Right kidney (tissue), 1 donor: ENCODE results near the gene KIN.
"Not testable (repeated sequence)": the region's sequence is repeated elsewhere in the genome, so short reads cannot be mapped to it uniquely, and the experiment has no call there.

Source experiments
- DNase-seq: peaks from one replicate; pipeline ENCODE4 v3.0.0-alpha.2; 2016

Gene KIN

DNA sequence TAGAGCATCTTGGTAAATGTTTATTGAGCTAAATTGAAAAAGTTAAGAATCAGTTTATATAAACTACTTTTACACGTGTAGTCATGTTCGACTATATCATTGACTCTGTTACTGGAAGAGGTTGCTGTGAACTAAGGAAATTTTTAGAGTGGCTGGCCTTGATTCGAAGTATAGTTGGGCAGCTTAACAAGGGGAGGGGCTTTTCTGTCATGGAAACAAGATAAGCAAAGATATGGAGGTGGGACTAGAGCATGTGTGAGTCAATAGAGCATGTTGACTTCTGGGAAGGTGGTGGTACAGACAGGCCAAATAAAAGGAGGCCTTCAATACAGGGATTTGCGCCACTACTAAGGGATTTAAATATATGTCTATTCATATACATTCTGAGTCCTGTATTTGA lies 7.8 kb upstream of the KIN start:
- DNase-seq: no peak

DNA sequence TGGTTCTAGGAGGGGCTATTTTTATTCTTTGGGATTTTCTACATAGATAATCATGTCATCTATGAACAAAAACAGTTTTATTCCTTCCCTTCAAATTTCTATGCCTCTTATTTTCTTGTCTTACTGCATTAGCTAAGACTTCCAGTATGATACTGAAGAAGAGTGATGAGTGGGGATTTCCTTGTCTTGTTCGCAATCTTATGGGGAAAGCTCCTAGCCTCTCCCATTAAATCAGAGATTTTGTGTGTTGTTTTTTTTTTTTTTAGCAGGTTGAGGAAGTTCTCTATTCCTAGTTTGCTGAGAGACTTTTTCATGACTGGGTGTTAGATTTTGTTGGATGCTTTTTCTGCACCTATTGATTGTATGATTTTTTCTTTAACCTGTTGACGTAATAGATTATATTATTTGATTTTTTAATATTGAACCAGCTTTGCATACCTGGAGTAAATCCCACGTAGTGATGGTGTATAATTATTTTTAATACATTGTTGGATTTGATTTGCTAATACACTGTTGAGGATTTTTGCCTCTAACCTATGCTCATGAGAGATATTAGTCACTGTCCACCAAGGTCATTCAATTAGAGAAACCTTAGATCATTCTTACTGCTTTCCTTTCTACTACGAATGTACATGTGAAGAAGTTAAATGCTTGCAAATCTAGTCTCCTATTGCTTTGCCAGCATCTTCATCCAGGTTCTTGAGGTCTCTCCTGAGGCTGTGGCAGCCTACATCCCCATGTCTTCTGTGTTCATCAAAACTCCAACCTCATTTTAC lies 6.6 kb upstream of the KIN start:
- DNase-seq: no peak

DNA sequence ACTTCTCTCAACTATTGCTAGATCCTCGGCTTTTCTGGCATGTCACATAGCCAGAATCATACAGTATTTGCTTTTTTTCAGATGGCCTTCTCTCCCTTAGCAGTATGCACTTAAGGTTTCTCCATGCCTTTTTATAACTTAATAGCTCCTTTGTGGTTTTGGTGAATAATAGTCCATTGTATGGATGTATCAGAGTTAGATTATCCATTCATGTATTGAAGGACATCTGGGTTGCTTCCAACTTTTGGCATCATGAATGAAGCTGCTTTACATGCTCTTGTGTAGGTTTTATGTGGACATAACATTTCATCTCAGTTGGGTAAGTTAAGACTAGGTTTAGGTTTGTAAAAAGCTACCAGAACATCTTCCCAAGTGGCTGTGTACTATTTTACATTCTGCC lies 4.7 kb upstream of the KIN start:
- no peak for DNase-seq

DNA sequence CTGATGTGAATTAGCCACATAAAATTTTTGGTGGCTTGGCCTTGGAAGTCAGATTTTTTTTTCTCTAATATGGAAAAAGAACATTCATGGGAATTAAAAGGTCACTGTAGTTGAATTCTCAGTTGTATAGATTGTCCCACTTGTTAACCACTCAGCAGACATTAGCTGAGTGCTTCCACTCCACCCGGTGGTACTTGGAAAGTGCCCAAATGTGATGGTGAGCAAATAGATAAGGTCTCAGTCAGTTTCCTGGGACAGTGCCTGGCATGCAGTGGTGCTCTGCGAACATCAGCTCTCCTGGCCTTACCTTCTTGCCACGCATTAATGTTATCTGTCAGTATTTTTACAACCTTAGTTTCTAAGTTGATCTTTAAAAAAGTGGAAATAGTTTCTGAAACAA lies 1.6 kb upstream of the KIN start:
- DNase-seq: no peak

DNA sequence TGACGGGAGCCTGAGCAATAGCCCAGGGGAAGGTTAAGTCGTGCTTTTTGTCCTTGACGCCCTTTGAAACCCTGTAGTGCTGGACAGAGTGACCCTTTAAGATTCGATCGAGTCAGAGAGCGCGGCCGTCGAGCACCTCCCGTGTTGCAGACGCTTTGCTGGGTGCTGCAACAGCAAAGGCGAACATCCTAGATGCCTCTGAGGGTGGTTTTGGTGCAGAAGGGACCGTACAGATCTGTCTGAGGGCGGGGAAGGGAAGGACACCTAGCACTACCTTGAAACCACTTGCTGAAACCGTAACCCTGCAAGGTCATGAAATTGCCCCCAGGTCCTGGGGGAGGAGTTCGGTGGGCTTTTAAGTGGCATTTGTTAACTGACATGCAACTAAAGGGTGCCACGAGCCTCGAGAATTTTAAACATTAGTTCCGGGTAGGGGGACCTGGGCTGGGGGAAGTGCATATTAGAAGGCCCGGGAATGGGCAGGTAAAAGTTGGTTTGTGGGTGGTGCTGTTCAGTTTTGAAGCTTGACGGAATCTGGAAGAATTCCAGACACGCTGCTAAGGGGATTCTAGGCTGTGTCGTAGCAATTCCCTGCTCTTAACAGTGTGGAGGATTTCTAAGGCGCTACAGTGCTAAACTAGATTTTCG lies 970 bp upstream of the KIN start:
- DNase-seq: no peak

DNA sequence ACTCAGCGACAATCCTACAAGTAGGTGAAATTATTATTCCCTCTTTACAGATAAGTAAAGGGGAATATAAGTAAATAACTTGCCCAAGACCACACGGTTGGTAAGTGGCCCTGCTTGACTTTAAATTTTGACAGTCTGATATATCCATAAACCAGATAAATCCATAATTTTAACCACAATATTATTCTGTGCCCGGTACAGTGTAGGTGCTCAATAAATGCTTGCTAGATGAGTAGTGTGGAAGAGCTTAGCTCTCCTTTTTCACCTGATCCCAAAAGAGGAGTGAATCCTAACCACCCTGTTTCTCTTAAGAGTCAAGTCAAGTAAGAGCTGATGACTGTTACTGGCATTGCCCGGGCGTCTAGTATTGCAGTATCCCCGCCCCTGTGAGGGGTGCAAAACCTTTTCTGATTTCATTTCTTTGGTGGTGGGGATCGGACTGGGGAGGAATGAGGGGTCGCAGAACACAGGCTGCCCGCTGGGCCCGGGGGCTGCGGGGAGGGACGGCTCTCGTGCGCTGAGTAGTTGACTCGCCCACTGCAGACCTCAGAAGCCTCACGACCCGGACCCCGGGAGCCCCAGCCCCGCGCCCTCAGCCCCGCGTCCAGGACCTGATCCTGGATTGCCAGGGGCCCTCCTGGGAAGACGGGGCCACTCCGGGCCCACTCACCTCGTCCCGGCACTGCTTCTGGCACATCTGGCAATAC lies 490 bp downstream of the KIN start:
- no peak for DNase-seq

DNA sequence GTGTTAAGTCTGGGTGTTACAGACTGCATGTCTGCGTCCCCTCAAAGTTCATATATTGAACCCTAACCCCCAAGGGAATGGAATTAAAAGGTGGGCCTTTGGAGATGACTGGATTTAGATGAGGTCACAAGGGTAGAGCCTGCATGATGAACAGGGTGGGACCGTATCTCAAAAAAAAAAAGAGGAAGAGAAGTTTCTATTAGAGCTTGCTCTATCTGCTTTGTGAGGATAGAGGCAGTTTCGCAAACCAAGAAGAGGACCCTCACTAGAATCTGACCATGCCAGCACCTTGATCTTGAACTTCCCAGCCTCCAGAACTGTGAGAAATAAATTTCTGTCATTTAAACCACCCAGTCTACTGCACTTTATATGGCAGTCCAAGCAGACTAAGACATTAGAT lies 1.4 kb downstream of the KIN start:
- no peak for DNase-seq

DNA sequence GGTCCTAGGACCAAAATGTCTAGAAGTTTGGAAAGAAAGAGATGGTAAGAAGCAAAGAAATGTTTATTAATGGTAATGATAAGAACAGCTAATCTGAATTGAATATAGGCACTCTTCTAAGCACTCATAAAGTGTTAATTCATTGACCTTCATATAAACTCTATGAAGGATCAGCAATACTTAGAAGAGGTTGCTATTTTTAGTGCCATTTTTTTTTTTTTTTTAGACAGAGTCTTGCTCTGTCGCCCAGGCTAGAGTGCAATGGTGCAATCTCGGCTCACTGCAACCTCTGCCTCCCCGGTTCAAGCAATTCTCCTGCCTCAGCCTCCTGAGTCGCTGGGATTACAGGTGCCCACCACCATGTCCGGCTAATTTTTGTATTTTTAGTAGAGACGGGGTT lies 5.6 kb downstream of the KIN start:
- DNase-seq: not testable (repeated sequence)

DNA sequence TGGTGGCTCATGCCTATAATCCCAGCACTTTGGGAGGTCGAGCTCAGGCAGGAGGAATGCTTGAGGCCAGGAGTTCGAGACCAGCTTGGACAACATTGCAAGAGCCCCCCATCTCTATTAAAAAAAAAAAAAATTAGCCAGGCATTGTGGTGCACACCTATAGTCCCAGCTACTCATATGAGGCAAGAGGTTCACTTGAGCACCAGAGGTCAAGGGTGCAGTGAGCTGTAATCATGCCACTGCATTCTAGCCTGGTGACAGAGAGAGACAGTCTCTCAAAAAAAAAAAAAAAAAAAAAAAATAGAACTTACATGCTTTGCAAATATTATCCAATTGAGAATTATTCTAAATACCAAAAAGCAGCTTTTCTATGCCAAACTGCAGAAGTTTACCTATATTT lies 11.0 kb downstream of the KIN start:
- DNase-seq: no peak

DNA sequence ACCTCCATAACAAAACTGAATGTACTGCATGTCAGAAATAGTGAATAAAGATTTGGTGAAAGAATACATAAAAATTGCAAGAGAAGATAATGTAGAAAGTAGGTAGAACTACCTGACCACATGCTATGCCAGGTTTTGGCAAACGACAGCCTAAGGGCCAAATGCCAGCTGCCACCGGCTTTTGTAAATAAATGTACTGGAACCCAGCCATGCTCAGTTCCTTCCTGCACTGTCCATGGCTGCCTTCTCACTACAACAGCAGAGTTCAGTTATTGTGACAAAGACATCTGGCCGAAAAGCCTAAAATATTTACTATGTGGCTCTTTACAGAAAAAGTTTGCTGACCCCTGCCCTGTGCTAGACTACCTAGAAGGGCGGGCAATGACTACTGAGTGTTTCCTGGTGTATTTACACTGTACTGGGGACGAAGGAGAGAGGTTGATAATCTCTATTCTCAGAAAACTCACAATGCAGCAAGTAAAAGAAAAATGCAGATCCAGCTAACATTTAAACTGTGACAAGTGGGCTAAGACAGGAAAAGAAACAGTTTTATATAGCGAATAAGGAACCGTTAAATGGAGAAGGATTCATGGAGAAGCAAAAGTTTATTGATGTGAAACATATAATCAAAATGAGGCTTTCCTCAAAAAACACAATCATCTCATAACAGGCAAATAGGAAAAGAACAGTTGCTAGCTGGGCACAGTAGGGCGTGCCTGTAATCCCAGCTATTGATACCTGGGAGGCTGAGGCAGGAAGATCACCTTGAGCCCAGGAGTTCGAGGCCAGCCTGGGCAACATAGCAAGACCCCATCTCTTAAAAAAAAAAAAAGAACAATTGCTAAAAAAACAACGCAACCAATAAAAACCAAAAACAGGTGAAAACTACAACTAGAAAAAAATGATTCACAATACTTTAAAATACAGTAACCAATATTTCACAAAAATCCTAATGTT lies 13.7 kb downstream of the KIN start:
- DNase-seq: no peak

DNA sequence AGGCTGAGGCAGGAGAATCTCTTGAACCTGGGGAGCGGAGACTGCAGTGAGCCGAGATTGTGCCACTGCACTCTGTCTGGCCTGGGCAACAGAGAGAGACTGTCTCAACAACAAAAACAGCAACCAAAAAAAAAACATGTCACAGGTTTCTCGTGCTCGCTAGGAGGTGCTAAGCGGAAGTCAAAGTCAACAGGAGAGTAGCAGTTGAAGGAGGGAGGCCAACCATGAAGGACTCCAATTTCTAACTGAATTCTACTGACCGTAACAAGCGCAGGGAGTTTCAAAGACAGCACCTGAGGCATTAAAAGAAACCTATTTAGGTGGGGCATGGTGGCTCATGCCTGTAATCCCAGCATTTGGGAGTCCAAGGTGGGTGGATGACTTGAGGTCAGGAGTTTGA lies 19.4 kb downstream of the KIN start:
- no peak for DNase-seq

DNA sequence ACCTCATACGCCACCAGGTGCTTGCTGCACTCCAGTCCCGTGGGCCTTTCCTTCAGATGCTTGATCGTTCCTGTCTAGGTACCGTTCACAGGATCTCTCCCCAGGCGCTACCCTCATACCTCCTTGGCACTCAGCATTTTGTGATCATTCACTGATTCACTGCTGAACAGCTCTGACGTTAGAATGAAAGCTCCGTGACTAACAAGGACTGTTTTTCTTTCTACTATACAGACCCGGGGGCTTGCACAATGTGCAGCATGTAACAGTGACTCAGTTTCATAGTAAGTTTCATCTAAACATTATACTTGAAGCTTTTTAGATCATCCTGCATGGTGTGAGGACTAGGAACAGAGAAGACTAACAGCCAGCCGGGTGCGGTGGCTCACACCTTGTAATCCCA lies 20.6 kb downstream of the KIN start:
- no peak for DNase-seq

DNA sequence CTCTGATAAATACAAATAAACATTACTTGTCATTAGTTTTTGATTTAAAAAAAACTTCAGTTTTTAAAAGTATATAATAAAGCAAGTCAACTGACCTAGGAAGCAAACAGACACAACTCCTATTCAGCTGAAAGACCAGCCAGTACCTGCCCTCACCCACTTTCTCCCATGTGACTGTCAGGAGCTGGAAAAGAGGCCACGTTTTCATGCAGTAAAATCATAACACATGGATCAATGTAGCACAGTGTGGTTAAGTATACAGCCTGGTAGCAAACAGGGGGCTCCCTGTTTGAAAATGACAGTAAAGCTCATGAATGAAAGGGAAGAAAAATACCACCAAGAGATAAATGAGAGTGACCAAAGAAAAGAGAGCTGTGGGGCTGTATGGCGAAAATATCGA lies 21.6 kb downstream of the KIN start:
- no peak for DNase-seq

DNA sequence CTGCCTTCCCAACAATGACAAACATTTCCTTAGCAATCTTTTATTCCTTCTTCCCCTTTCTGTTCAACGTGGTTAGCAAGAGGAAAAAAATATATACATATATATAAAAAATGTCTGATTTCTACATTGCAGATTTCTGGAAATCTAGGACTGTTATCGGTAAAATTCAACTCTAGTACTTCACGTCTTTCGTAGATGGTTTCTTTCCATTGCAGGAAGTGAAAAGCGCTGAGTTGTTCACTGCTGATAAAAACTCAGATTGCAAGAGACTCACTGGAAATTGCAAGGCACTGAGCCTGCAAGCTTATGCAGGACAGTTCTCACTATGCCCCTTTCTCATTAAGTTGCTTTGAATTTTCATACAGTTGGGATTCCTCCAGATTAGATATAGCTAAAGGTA lies 23.9 kb downstream of the KIN start:
- no peak for DNase-seq

DNA sequence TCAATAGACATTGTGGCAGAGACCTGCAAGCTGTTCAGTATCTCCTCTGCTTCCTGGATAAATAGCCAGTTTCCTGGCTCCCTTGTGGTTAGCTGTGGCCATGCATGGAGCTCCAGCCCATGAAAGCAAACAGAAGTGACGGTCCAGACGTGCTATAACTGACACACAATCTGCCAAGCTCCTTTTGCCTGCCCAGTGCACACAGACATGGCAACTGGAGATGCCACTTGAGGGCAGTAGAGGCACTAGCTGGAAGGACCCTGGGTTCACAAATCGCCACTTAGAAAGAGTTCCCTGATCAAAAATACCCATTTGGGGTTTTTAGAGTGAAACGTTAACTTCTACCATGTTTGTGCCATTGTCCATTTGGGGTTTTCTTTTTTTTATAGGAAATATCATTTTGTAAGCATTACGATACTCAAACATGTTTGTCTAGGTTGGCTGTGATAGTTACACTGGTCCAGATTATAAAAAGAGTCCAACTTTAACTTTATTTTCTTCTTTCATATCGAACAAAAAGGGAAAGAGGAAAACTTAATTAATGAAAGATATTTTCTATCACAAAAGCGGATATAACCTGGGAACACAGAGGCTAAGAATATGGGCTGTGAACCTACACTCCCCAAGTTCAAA lies 31.3 kb downstream of the KIN start:
- DNase-seq: no peak

DNA sequence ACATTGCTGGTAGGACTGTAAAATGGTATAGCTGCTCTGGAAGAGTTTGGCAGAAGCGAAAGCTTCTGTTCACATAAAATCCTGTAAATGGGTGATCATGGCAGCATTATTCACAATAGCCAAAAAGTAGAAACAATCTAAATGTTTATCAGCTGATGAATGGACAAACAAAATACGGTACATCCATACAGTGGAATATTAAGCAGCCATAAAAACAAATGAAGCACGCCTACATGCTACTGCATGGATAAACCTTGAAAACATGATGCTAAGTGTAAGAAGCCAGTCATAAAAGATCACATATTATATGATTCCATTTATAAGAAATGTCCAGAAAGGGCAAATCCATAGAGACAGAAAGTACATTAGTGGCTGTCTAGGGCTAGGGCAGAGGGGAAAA lies 32.7 kb downstream of the KIN start:
- DNase-seq: no peak

DNA sequence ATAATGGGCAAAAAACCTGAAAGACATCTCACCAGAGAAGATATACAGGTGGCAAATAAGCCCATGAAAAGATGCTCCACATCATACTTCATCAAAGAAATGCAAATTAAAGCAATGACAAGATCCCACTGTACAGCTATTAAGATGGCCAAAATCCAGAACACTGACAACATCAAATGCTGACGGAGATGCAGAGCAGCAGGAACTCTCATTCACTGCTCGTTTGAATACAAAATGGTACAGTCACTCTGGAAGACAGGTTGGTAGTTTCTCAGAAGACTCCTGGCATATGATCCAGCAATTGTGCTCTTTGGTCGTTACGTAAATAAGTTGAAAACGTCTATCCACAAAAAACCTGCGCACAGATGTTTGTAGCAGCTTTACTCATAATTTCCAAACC lies 35.5 kb downstream of the KIN start:
- DNase-seq: no peak

DNA sequence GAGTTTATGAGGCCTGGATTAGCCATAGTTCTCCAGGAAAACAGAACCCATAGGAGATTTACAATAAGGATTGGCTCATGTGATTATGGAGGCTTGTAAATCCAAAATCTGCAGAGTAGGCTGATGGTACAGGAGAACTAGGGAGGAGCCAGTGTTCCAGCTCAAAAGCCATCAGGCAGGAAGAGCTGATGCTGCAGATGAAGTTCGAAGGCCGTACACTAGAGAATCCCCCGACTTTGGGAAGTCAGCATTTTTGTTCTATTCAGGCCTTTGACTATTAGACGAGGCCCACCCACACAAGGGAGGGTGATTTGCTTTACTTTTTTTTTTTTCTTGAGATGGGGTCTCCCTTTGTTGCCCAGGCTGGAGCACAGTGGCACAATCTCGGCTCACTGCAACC lies 37.6 kb downstream of the KIN start:
- DNase-seq: no peak

DNA sequence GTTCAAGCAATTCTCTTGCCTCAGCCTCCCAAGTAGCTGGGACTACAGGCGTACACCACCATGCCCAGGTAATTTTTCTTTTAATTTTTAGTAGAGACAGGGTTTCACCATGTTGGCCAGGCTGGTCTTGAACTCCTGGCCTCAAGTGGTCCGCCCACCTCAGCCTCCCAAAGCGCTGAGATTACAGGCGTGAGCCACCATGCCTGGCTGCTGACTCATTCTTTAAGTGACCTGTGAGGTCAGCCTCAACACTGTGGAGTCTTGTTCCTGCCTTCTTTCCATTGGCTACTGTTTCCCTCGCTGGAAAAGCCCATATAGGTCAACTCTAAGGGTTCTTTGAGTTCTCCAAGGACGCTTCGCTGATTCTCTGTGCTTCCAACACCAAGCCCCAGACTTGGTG lies 39.2 kb downstream of the KIN start:
- DNase-seq: not testable (repeated sequence)

DNA sequence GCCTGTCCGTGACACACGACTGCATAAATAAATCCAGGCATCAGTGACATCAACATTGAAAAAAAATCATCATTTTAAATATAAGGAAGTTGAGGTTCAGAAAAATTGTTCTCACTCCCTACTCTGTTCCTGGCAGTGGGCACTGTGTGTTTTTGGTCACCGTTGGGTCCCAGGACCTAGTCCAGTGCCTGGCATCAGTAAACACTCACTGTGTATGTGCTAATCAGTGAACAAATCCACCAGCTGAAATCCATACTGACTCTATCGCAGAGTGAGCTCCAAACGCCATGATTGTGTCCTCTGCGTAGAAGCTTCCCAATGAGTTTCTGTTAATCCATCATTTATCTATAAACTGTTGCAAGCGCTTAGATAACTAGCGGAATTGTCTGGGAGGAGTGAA lies 43.5 kb downstream of the KIN start:
- DNase-seq: no peak

DNA sequence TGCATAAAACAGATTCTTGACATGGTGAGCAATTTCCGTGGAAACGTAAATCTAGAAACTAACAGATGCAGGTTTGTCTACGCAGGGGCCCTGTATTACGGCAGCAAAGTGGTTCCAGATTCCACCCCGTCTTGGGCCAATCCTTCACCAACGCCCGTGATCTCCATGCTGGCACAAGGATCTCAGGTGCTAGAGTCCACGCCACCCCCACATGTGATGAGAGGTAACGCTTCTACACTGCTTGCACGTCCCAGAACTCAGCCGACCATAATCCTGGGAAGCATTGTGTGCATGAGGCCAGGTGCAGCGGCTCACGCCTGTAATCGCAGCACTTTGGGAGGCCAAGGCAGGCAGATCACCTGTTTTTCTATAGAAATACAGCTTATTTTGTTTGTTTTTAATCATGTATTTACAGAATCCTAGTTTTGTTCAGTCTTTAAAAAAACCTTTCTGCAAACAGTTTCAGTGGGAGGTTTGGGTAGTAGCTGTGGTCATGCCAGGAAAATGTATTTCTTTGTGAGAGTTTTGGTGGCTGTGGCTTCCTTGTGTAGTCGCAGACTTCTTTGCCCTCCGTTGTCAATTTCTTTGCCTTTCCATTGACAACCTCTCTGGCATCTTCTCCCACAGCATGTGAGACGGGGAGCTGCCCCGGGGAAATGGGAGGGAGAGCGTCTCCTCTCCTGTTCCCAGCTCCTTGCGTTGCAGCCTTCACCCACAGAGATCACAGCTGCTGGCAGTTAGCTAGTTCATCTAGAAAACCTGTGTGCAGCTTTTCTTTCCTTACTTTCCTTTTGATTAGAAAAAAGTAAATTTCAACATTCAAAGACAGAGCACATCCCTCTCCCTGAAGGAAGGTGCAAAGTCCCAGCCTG lies 49.0 kb downstream of the KIN start:
- DNase-seq: no peak
